ENCODE measurements around the gene PLPP3.

Gene PLPP3

DNA sequence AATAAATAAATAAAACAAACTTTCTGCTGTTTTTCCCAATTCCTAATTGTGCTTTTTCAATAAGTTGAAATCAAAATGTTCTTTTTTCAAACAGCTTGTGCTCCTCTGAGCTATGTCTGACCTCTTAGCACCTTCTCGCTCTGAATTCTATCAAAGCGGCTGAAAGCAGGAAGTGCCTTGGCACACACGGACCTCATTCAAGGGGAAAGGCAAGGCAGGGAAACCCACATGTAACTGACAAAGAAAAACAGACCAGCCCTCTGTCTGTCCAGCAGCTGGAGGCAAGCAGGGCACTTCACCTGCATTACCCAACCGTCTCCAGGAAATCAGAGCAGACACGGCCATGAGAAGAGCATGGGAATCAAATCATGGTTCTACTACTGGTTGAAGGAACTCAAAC lies 56.7 kb downstream of the PLPP3 start:
- no peak for DNase-seq (ENCODE audit: low read depth in 2 of 2)

DNA sequence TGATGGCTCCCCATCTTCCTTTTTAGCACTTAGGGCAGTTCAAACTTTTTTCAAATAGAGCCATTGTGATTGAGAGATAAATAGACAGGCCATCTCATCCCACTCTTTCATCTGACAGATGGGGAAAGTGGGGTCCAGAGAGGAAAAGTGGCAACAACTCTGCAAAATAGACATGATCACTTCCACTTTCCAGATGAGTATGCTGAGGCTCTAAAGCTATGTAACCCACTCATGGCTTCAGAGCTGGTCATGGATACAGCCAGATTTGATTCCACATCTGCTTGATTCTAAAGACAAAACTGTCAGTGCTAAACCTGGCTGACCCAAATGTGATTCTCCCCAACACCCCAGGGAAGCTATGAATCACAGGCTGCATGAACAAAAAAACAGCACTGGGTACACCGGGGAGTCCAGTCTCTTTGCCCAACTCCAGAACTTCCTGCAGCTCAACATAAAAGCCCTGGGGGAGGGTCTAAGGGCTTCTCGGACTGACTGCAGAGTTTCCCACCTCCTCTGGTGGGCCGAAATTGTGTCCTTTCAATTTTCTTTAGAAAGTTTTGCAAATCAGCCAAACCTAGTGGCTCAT lies 59.3 kb downstream of the PLPP3 start:
- no peak for DNase-seq (ENCODE audit: low read depth in 2 of 2)

DNA sequence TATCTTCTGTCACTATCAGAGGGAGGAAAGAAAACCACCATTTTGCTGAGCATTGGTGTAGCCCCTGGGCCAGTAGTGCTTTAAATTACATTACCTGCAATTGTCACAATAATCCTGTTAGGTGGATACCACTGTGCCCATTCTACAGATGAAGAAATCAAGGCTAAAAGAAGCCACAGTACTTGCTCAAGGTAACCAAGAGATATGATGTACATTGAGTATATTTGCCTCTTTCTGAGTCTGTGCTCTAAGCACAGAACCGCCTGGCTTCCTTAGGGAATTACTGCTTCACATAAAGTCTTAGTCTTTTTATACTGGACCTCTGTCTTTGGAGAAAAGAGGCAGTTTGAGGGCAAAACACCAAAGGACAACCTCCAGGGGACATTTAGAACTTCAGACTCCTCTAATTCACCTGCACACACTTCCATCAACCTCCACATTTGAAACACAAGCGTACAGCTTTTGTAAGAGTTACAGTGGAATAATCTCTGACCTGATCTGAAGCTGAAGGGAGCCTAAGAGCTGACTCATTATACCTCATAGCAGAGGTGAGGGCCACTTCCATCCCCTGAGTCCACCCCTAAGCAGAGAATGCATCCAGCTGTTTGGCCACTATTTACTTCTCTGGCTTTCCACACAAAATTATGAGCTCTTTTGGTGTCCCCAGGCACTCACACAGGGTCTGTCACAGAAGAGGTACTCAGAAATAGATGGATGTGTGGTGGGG lies 61.8 kb downstream of the PLPP3 start:
- DNase-seq (ENCODE audit: low read depth in 2 of 2), result no peak

DNA sequence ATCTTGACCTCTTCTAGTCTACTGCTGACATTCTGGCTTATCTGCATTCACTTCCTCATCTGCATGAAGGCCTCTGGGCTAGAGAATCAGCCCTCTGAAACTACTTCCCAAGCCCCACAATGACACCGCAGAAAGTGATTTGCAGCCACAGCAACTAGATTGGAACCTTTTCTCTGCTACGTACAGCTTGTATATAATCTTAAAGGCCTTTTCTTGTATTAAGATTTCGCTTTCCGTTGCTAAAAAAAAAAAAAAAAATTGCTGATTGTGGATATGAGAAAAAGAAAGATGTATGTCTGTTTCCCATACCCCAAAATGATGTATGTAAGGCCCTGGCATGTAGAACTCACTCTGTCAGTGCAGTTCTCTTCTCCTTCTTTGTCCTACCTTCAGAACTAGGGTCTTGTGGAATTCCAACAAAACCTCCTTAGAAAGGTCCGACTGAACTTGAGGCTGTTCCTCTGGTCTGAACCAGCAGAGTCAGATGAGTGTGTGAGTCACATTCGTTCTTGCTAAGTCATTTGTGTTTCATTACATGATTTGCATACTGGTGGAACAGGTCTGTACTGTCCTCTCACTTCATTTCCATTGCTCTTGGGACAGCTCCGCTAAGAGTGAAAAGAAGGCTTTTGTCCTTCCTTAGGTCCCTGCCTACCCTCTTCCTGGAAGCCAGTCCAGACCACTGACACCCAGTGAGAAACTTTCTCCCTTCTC lies 62.7 kb downstream of the PLPP3 start:
- DNase-seq (ENCODE audit: low read depth in 2 of 2), result no peak

DNA sequence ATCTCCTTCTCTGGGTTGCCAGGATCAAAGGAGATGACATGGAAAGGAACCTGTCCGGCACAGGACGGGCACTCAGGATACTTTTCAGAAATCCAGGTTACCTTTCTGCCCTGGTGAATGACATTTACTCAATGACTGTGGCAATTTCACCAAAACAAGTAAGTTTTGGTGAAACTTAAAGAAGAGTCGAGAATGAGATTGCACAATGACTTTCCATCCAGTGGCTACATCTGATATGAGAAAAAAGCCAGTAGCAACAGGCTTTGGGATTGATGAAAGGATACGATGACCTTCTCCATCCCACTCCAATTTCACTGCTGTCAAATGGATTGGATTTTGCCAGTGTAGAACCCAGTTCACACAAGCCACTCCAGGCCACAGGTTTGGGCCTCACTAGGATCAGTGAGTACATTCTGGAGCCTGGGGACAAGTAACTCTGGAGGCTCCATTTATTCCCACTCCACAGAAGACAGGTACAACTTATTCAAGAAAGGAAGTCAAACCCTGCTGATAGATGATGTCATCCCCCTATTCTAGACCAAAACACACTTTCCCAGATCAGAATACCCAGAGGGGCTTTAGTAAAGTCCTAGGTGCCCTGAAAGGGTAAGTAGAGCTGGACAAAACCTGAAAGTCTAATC lies 63.3 kb downstream of the PLPP3 start:
- DNase-seq (ENCODE audit: low read depth in 2 of 2), result no peak

DNA sequence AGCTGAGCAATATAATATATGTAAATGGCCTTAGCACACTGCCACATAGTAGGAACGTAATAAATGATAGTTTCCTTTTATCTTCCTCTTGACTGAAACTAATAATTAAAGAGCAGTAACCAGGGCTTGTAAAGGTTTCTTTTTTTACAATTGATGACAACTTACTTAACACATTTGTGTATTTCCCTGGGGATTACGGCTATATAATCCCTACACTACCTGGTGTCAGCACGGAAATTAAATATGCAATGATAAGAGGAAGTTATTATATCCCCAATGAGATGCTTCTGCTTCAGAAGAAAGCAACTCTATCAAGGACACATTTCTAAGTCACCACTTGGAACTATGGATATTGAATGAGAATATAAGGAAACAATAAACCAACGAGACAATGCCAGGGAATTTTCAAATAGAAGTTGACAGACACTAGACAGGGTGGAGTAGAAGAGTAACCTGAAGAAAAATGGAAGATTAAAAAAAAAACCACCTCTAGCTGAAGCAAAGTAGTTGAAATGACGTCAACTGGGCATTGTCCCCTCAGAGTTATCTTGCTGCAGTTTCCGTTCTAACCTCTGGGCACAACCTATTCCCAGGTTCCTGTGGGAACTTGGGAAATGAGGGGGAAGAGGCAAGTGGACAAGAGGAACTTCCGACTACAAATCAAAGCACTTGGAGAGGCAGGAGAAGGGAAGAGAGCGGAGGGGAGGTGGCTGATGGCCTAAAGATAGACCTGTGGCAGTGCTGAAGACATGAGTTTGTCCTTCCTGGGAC lies 66.5 kb downstream of the PLPP3 start:
- no peak for DNase-seq (ENCODE audit: low read depth in 2 of 2)

DNA sequence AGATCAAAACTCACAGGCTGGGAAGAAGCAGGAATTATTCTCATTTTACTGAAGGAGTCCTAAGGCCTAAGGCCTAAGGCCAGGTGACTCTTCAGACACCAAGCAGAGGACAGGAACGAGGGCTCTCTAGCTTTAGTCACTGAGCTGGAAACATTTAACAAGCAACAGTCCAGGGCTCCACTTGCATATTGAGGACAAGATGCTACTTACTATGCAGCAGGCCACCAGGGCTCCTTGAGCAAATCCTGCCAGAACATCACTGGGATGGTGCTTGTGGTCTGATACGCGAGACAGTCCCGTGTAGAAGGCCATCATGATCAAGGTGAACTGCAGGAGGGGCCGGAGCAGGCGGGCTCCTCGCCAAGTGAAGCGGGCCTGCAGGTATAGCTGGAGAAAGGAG lies 67.6 kb downstream of the PLPP3 start:
- no peak for DNase-seq (ENCODE audit: low read depth in 2 of 2)

DNA sequence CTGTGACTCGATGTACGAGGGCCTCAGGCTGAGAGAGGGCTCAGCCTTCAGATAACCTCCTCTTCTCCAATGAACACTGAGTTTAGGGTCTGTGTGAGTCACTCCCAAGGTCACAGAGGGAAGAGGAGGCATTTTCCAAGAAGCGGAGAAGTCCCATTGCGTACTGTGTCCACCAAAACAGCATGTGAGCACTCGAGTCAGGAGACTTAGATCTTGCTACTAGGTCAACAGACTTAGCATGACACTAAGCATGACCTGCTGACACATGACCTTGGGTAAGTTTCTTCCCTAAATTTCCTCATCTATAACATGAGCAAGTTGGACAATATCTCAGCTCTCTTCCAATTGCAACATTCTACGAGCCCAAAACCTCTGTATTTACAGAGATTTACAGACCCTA lies 68.0 kb downstream of the PLPP3 start:
- DNase-seq (ENCODE audit: low read depth in 2 of 2), result no peak

DNA sequence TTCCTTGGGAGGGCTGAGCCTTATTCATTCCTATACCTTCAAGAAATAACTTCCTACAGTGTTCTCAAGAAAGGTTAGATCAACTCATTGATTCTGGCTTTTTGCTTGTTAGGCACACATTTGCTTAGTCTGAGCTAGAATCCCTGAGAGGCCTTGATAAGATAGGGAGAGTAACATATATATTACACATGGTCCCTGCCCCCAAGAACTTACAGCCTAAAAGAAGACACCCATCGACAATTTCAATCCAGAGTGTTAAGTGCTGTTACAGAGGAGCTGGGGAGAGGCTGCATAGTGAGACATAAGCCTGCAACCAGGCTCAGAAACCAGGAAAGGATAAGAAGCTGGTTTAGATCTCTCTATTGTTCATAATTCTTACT lies 68.7 kb downstream of the PLPP3 start:
- DNase-seq (ENCODE audit: low read depth in 2 of 2), result no peak

DNA sequence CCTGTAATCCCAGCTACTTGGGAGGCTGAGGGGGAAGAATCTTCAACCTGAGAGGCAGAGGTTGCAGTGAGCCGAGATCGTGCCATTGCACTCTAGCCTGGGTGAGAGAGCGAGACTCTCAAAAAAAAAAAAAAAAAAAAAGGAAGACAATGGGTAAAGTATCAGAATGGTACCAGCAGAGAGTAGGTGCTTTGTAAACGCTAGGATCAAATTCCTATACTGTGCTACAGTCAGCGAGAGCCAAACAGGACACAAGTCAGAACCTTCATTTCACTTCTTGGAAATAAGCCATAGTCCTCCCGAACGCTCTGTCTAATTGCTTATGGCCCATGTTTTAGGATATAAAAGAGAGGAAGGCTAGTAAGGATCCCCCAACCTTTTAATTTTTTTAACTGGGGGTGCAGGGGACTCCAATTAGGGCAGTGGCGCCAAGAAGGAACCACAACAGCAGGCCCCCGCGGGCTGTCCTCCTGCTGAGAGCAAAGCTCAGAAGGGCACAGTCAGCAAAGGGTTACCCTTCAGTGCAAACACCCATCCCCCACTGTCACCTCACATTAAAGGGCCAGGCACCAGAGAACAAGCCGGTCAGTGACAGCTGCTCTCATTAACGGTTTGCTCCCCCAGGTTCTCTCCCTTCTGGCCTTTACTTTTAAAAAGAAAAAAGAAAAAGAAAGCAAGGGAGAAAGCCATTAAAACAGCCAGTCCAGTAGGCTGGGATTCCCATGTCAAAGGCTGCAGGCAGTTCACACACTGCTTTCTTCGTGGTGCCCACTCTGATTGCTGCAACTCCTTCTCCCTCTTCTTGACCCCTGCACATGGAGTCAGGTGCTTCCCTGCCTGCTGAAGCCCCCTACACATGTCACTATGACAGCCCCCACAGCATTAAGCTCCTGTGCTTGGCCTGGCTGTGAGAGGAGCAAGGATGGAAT lies 69.4 kb downstream of the PLPP3 start:
- no peak for DNase-seq (ENCODE audit: low read depth in 2 of 2)

DNA sequence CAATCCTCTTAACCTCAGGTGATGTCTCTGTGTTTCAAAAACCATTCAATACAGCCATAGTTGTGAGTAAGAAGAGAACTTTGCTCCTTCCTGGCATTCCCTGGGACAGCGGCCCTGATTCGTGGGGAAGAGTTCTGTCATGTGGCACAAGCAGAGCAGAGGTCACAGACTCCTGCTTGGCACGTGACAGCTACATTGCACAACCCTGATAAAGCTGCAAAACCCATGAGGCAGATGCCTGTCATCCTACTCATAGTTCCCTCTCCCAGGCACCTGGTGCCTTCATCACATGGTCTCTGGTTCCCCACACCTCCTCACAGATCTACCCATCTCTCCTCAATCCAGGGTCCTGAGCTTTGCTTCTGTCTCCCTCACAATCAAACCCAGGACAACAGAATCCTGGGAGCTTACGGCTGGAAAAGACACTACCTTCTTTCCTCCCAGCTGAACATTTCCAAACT lies 70.8 kb downstream of the PLPP3 start:
- no peak for DNase-seq (ENCODE audit: low read depth in 2 of 2)

DNA sequence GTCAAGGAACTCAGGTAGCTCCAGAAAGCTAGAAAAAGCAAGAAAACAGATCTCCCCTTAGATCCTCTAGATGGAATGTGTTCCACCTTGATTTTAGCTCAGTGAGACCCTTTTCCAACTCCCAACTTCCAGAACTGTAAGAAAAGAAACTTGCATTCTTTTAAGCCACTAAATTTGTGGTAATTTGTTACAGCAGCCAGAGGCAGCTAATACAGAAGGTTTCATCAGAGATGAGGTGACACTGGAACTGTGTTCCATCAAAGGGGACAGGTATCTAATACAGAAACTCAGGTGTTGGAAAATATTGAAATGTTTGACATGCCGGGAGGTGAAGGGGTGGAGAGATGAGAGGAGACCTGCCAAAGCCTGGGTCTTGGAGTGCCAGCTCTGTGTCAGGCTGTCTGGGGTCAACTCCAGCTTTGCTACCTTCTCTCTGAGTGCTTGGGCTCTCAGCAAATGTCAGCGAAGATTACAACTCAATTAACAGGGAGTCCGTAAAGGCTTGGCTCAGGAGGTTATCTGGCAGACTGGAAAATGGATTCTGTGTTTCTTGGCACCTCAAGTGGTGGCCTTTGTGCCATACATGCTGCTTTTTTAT lies 71.3 kb downstream of the PLPP3 start:
- no peak for DNase-seq (ENCODE audit: low read depth in 2 of 2)

DNA sequence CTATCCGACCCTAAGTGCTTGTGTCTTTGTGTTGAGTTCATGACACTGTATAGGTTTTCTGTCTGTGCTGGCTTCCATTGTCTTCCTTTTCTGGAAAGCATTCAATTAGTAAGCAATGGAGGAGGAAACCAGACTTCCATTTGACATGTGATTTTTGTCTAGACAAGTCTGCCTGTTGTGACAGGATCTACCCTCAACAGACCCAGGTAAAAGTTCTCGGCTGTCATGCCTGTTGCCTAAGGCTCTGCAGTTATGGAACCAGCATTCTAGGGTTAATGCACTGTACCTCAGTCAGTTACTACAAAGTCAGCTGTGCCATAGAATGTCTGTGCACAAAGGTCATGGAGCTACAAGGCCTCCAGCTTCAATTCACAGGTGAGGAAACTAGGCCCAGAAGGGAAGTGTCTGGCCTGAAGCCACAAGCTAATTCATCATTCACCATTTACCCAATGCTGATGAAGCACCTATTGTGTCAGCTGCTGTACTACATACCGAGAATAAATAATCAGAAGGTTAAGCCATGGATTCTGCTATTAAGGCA lies 72.3 kb downstream of the PLPP3 start:
- DNase-seq (ENCODE audit: low read depth in 2 of 2), result no peak

DNA sequence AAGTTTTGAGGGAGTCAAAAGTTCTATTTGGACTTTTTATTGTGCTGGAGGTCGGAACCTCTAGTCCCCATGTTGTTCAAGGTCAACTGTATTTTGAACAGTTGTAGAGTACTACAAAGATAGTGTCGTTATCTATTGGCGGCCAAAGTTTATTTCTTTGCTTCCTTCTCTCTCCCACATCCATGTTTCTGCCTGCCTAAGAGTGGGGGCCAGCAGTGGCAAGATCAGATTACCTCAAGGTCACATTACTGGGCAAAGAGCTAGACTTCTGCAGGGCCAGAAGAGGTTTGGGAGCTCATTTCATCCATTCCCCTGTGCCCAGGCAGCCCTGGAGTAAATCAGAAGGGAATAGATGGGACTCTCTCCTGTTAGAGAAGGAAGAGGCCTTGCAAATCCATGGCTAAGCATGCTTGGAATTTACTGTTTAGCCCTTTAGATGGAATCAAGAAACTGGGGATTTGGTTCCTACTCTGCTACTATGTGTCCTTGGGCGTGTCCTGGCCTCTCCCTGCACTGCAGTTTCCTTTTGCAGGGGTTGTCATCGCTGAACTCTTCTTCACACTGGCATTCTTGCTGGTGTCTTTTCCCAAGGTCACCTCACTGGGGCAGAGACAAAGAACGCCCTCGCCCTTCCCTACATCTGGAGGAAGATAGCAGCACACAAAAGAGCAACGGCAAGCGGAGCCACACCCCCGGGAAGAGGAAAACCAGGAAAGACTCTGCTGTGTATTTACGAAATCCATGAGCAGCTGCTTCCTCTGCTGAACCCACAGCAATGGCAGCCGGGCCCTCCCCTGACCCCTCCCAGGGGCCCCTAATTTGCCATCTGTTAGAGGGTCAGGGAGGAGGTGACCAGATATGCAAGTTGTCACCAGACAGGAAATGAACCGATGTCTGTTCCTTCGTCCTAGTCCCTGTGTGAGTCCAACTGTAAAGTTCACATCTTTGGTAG lies 73.3 kb downstream of the PLPP3 start:
- no peak for DNase-seq (ENCODE audit: low read depth in 2 of 2)

DNA sequence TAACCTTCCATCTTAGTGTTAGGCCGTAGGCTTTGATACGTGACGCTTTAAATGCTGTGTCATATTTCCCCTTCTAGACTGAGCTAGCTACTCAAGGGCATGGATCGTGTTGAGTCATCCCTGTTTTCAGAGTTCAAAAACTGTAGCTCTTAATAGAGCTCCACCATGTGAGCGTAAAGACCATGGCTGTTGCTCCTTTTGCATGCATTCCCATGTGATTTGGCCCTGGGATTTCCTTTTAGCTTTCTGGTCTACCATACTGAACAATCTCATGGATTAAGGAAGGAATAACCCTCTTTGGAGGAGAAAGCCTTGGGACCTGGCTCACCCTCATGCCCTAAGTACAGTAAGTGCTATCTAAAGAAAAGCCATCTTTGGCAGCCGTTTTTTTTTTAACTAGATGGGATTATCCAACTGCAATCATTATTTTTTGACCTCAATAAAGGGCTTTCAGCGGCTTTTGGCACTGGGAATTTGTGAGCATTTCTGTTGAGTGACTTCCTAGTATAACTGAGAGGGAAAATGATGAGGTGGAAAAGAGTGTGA lies 76.6 kb downstream of the PLPP3 start:
- DNase-seq (ENCODE audit: low read depth in 2 of 2), result no peak

DNA sequence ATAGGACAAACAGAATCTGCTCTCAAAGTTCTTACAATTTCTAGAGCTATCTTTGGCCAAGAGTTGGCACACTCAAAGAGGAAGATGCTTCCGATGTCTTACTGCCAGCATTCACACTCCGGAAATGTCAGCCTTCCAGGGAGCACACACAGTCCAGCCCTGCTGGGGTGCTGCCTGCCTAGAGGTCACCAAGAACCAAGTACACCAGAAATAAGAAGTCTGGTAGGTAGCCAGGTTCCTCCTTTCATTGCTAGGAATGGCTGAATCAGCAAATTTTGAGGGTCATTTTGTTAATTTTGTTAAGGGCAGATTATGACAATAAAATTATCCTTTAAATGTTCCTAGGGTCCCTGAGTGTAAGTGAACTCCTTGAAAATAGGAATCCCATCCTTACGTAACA lies 77.5 kb downstream of the PLPP3 start:
- DNase-seq (ENCODE audit: low read depth in 2 of 2), result no peak

DNA sequence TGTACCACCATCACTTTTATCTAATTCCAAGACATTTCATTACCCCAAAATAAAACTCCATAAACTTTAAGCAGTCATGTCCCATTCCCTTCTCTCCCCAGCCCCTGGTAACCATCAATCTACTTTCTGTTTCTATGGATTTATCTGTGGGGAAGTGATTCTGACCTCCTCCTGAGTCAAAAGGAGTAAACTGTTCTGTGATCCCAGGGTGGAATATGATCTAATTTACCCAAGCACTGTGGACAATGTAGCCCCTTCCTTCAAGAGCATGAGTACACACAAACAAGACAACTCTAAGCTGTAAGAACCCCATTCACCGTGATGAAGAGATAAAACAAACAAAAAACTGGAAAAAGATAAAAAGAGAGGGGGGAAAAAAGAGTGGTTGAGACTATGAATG lies 77.9 kb downstream of the PLPP3 start:
- no peak for DNase-seq (ENCODE audit: low read depth in 2 of 2)
